ENCODE measurements around the gene CXCL5.

The CXCL5 gene

GRCh38 chr4:74041418-74041817, 42.9 kb upstream of the CXCL5 start:
- POLR2A ChIA-PET (ENCODE audit: low non-redundant PET): no interaction called here
- no peak for TF ChIP-seq CTCF (conservative IDR thresholded peaks at IDR 0.05; ENCODE audit: low read depth)

GRCh38 chr4:74039315-74039763, 40.9 kb upstream of the CXCL5 start:
- no peak overlapping the region for H3K27ac ChIP-seq
- TF ChIP-seq CTCF (conservative IDR thresholded peaks at IDR 0.05; ENCODE audit: low read depth): no peak
- ChIA-PET CTCF (interaction anchor here (1.5 kb wide), 1 partner anchor 59 kb away, joined by 5 read pairs; the partner anchor contains the start of gene CXCL2), POLR2A (ENCODE audit: low non-redundant PET) (interaction anchor here (1.4 kb wide), 1 partner anchor 70 kb away, joined by 3 read pairs; no protein-coding TSS in a partner anchor)
- no peak for DNase-seq (ENCODE audit: low spot score)

More at GRCh38 chr4:74041418-74041817, 42.9 kb upstream of the CXCL5 start:
- CTCF ChIA-PET: interaction anchor here (0.6 kb wide), 1 partner anchor 19 kb away, joined by 4 read pairs; no protein-coding TSS in a partner anchor
- DNase-seq (ENCODE audit: low spot score): no peak
- no peak overlapping the region for H3K27ac ChIP-seq

GRCh38 chr4:74038425-74039314, 40.2 kb upstream of the CXCL5 start, which contains the start of gene CXCL3:
TSS of gene CXCL3 (minus strand) at chr4:74038689. CDS start at chr4:74038611, 78 bp downstream.
- peak within 1 kb of the TSS; percentile 78 for H3K27ac ChIP-seq
- ChIA-PET POLR2A (ENCODE audit: low non-redundant PET) (interaction anchor here (1.4 kb wide), 1 partner anchor 70 kb away, joined by 3 read pairs; no protein-coding TSS in a partner anchor), CTCF (interaction anchor here (0.5 to 1.5 kb wide), 10 partner anchors 11 to 696 kb away, joined by 3 to 7 read pairs (median 3); partner anchors contain the start of genes CXCL1 and CXCL2)
- peak; percentile 62 for DNase-seq (ENCODE audit: low spot score)
- peak; percentile 79 for TF ChIP-seq CTCF (conservative IDR thresholded peaks at IDR 0.05; ENCODE audit: low read depth)

- H3K27ac ChIP-seq: peak overlapping the region; percentile 78
- CTCF ChIA-PET: interaction anchor here (0.6 to 1.4 kb wide), 9 partner anchors 10 to 696 kb away, joined by 3 to 7 read pairs (median 3); partner anchors contain the start of gene CXCL1
- no peak for DNase-seq (ENCODE audit: low spot score)
- no peak for TF ChIP-seq CTCF (conservative IDR thresholded peaks at IDR 0.05; ENCODE audit: low read depth)
- POLR2A ChIA-PET (ENCODE audit: low non-redundant PET): interaction anchor here (1.4 kb wide), 1 partner anchor 71 kb away, joined by 3 read pairs; no protein-coding TSS in a partner anchor
Observed at GRCh38 chr4:74038086-74038424, 39.6 kb upstream of the CXCL5 start.

GRCh38 chr4:74037076-74037955, 38.8 kb upstream of the CXCL5 start:
- TF ChIP-seq CTCF (conservative IDR thresholded peaks at IDR 0.05; ENCODE audit: low read depth): no peak
- CTCF ChIA-PET: interaction anchor here (0.6 to 1.4 kb wide), 8 partner anchors 9 to 182 kb away, joined by 3 to 7 read pairs (median 3); partner anchors contain the start of gene CXCL1
- H3K27ac ChIP-seq: no peak overlapping the region
- POLR2A ChIA-PET (ENCODE audit: low non-redundant PET): no interaction called here
- no peak for DNase-seq (ENCODE audit: low spot score)

- CTCF ChIA-PET: no interaction called here
- TF ChIP-seq CTCF (conservative IDR thresholded peaks at IDR 0.05; ENCODE audit: low read depth): no peak
- no peak overlapping the region for H3K27ac ChIP-seq
- POLR2A ChIA-PET (ENCODE audit: low non-redundant PET): no interaction called here
- peak; percentile 13 for DNase-seq (ENCODE audit: low spot score)
Observed at GRCh38 chr4:74033739-74034138, 35.3 kb upstream of the CXCL5 start.
